RWPE1 (cell line): ENCODE measurements around the gene B3GAT1.

ENCODE experiments used
- CTCF ChIA-PET: fragments of 350-600 bp; sonication (Branson Sonifier 250); formaldehyde crosslinking; extraction: SDS; loops from one replicate; lab custom pipeline; 2021; lab: Yijun Ruan, JAX
- POLR2A ChIA-PET: fragments of 400-600 bp; formaldehyde crosslinking; extraction: SDS; loops from one replicate; lab custom pipeline; 2020; ENCODE audit warnings: antibody characterized with exemption; ENCODE audit not compliant: low non-redundant PET; lab: Yijun Ruan, JAX
- DNase-seq: peaks from one replicate; pipeline ENCODE4 v3.0.0; 2012; ENCODE audit warnings: low spot score
- H3K27ac ChIP-seq: fragments of 450-650 bp; 2 replicates; pipeline ENCODE4 v1.5.1; 2017
- CTCF ChIP-seq: fragments of 450-650 bp; conservative IDR thresholded peaks from 2 replicates; pipeline ENCODE4 v1.5.1; 2017; ENCODE audit warnings: low read depth, mild to moderate bottlenecking

B3GAT1 gene

GRCh38 chr11:134436781-134437180 is 24.7 kb upstream of the B3GAT1 start:
- no peak for TF ChIP-seq CTCF
- no peak overlapping the region for H3K27ac ChIP-seq
- no peak for DNase-seq
- ChIA-PET POLR2A (no interaction called here), CTCF (no interaction called here)

- H3K27ac ChIP-seq: no peak overlapping the region
- CTCF ChIA-PET: no interaction called here
- TF ChIP-seq CTCF: no peak
- DNase-seq: no peak
- POLR2A ChIA-PET: no interaction called here
These were observed 21.8 kb upstream of the B3GAT1 start for GRCh38 chr11:134433806-134434205.

GRCh38 chr11:134433251-134433650 is 21.2 kb upstream of the B3GAT1 start:
- ChIA-PET POLR2A (no interaction called here), CTCF (no interaction called here)
- no peak for DNase-seq
- no peak for TF ChIP-seq CTCF
- H3K27ac ChIP-seq: no peak overlapping the region

GRCh38 chr11:134432776-134433175 is 20.7 kb upstream of the B3GAT1 start:
- no peak overlapping the region for H3K27ac ChIP-seq
- DNase-seq: no peak
- POLR2A ChIA-PET: no interaction called here
- TF ChIP-seq CTCF: no peak
- CTCF ChIA-PET: no interaction called here

- DNase-seq: no peak
- POLR2A ChIA-PET: no interaction called here
- TF ChIP-seq CTCF: no peak
- CTCF ChIA-PET: no interaction called here
- no peak overlapping the region for H3K27ac ChIP-seq
These were observed 17.1 kb upstream of the B3GAT1 start for GRCh38 chr11:134429106-134429505.

- no peak overlapping the region for H3K27ac ChIP-seq
- ChIA-PET POLR2A (no interaction called here), CTCF (no interaction called here)
- no peak for TF ChIP-seq CTCF
- DNase-seq: no peak
These were observed 13.9 kb upstream of the B3GAT1 start for GRCh38 chr11:134425816-134426536.

GRCh38 chr11:134425413-134425812 is 13.4 kb upstream of the B3GAT1 start:
- no peak for TF ChIP-seq CTCF
- CTCF ChIA-PET: no interaction called here
- POLR2A ChIA-PET: no interaction called here
- no peak overlapping the region for H3K27ac ChIP-seq
- DNase-seq: no peak
